Stomach smooth muscle (tissue), 2 donors: ENCODE measurements around the gene GNB2.
"Not testable (repeated sequence)": the region's sequence is repeated elsewhere in the genome, so short reads cannot be mapped to it uniquely, and the experiment has no call there.

Experiments used
- H3K27ac ChIP-seq: one replicate; pipeline ENCODE4 v1.7.0; 2013; ENCODE audit warnings: mild to moderate bottlenecking, low read length, inconsistent platforms
- H3K27me3 ChIP-seq, 2 donors: one replicate each; pipeline ENCODE4 v1.7.0; 2013; ENCODE audit warnings: low read length in 2 of 2; ENCODE audit not compliant: insufficient read depth in 2 of 2, control insufficient read depth in 1 of 2
- H3K36me3 ChIP-seq, 2 donors: one replicate each; pipeline ENCODE4 v1.7.0; 2013; ENCODE audit warnings: low read length in 2 of 2; ENCODE audit not compliant: control insufficient read depth in 2 of 2, insufficient read depth in 2 of 2
- H3K4me1 ChIP-seq: one replicate; pipeline ENCODE4 v1.7.0; 2013; ENCODE audit warnings: low read length; ENCODE audit not compliant: control insufficient read depth, insufficient read depth
- H3K4me3 ChIP-seq, 2 donors: one replicate each; pipeline ENCODE4 v1.7.0; 2013; ENCODE audit warnings: low read length in 2 of 2
- H3K9ac ChIP-seq, 2 donors: one replicate each; pipeline ENCODE4 v1.7.0; 2013; ENCODE audit warnings: low read length in 2 of 2, mild to moderate bottlenecking in 1 of 2
- H3K9me3 ChIP-seq, 2 donors: one replicate each; pipeline ENCODE4 v1.7.0; 2013; ENCODE audit warnings: low read length in 2 of 2; ENCODE audit not compliant: control insufficient read depth in 2 of 2
- donor health status: healthy.
- donor health status: Pancreatic carcinoma.

The GNB2 gene

DNA sequence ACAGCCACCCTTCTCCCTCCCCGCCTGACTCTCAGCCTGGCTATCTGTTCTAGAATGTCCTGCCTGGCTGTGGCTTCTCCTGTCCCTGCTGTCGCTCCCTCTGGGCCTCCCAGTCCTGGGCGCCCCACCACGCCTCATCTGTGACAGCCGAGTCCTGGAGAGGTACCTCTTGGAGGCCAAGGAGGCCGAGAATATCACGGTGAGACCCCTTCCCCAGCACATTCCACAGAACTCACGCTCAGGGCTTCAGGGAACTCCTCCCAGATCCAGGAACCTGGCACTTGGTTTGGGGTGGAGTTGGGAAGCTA, 47.9 kb downstream of the GNB2 start:
- no peak overlapping the region for H3K9ac ChIP-seq
- peaks cover 7% of the 10 kb centered on the region for H3K4me1 ChIP-seq
- H3K9me3 ChIP-seq = no peaks in the 10 kb centered on the region
- H3K27ac ChIP-seq = no peak overlapping the region
- H3K27me3 ChIP-seq = peaks cover 27 to 30% of the 10 kb centered on the region in 2 donors
- no peaks in the 10 kb centered on the region for H3K36me3 ChIP-seq
- H3K4me3 ChIP-seq = no peak overlapping the region

DNA sequence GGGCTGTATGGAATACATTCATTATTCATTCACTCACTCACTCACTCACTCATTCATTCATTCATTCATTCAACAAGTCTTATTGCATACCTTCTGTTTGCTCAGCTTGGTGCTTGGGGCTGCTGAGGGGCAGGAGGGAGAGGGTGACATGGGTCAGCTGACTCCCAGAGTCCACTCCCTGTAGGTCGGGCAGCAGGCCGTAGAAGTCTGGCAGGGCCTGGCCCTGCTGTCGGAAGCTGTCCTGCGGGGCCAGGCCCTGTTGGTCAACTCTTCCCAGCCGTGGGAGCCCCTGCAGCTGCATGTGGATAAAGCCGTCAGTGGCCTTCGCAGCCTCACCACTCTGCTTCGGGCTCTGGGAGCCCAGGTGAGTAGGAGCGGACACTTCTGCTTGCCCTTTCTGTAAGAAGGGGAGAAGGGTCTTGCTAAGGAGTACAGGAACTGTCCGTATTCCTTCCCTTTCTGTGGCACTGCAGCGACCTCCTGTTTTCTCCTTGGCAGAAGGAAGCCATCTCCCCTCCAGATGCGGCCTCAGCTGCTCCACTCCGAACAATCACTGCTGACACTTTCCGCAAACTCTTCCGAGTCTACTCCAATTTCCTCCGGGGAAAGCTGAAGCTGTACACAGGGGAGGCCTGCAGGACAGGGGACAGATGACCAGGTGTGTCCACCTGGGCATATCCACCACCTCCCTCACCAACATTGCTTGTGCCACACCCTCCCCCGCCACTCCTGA, 49.1 kb downstream of the GNB2 start:
- Histone ChIP-seq H3K9me3 (no peaks in the 10 kb centered on the region), H3K27me3 (peaks cover 27 to 33% of the 10 kb centered on the region in 2 donors), H3K36me3 (no peaks in the 10 kb centered on the region), H3K9ac (no peak overlapping the region), H3K4me3 (no peak overlapping the region), H3K4me1 (peaks cover 7% of the 10 kb centered on the region), H3K27ac (no peak overlapping the region)

DNA sequence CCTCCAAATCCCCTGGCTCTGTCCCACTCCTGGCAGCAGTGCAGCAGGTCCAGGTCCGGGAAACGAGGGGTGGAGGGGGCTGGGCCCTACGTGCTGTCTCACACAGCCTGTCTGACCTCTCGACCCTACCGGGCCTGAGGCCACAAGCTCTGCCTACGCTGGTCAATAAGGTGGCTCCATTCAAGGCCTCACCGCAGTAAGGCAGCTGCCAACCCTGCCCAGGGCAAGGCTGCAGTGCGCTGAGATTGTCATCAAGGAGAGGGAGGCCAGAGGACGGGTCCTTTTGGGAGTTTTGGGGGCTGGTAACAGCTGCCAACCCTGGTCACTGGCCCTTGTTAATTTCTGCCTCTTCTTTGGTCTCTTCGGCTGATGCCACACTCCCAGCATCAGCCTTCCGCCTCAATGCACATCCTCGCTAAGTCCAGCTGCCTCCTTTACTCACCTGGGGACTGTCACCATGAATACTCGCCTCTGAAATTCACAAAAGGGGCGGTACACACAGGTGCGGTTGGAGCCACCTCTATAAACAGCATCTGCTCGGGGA, 50.3 kb downstream of the GNB2 start:
- H3K27ac ChIP-seq = no peak overlapping the region
- no peaks in the 10 kb centered on the region for H3K36me3 ChIP-seq
- H3K9me3 ChIP-seq = no peaks in the 10 kb centered on the region
- peaks cover 7% of the 10 kb centered on the region for H3K4me1 ChIP-seq
- H3K27me3 ChIP-seq = peaks cover 27 to 35% of the 10 kb centered on the region in 2 donors
- H3K4me3 ChIP-seq = no peak overlapping the region
- no peak overlapping the region for H3K9ac ChIP-seq

DNA sequence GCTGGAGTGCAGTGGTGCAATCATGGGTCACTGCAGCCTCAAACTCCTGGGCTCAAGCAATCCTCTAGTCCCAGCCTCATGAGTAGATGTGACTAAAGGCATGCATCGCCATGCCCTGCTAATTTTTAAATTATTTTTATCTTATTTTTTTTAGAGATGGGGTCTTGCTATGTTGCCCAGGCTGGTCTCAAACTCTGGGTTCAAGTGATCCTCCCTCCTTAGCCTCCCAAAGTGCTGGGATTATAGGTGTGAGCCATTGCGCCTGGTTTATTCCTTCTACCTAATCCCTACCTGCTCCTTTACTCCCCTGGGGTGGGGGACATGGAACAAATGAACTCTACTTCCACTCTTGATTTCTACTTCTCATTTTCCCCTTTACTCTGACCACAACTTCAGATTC, 50.8 kb downstream of the GNB2 start:
- not testable (repeated sequence) for H3K4me3 ChIP-seq, H3K9ac ChIP-seq

DNA sequence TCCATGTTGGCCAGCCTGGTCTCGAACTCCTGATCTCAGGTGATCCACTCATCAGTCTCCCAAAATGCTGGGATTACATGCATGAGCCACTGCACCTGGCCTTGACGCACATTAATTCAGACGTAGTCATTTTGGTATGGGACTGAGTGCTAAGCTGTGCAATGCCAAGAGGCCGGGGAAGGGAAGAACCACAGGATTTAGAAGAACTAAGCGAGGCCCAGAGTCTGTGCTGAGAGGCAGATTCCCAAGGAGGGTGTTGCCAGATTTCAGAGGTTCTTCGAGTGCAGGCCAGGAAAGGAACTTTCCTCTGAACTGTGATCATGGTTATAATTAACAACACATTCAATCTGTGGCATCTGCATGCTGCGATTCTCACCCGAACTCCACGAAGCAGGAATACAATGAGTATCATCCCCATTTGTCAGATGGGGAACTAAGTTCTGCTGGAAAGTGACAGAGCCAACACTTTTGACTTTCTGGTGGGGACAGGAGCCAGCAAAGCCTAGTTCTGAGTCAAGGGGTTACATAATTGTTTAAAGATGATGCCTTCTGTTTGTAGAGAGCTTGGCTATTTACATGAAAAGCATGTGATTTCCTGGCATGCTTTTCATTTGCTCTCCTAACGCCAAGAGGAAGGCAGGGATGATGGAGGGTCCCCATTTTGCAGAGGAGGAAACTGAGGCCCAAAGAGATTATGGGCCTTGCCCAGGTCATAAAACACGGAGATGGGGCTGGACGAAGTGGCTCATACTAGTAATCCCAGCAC, 53.6 kb downstream of the GNB2 start:
- Histone ChIP-seq H3K9me3 (no peaks in the 10 kb centered on the region), H3K27ac (no peak overlapping the region), H3K27me3 (peaks cover 8 to 14% of the 10 kb centered on the region in 2 donors), H3K4me1 (no peaks in the 10 kb centered on the region), H3K4me3 (no peak overlapping the region), H3K9ac (peak overlapping the region in 1 of 2 donors; percentile 5), H3K36me3 (no peaks in the 10 kb centered on the region)

More for the DNA sequence above, 50.8 kb downstream of the GNB2 start:
- not testable (repeated sequence) for H3K9me3 ChIP-seq, H3K27ac ChIP-seq, H3K4me1 ChIP-seq, H3K36me3 ChIP-seq
- H3K27me3 ChIP-seq = peaks cover 27 to 35% of the 10 kb centered on the region in 2 donors

DNA sequence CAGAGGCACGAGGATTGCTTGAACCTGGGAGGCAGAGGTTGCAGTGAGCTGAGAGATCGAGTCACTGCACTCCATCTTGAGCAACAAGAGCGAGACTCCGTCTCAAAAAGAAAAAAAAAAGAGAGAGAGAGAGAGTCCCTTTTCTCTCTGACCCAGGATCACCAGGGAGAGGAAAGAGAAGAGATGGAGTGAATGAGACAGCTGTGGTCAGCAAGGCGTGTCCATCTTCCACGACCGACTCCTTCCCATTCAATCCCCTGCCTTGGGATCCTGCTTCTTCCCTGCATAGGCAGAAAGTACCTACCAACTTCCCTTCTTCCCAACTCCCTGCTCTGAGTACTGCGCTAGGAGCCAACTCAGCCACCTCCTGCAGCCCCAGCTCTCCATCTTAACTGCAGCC, 54.7 kb downstream of the GNB2 start:
- H3K27ac ChIP-seq = no peak overlapping the region
- peaks cover 8 to 11% of the 10 kb centered on the region in 2 donors for H3K27me3 ChIP-seq
- no peaks in the 10 kb centered on the region for H3K4me1 ChIP-seq
- H3K36me3 ChIP-seq = no peaks in the 10 kb centered on the region
- no peak overlapping the region for H3K4me3 ChIP-seq
- H3K9me3 ChIP-seq = no peaks in the 10 kb centered on the region
- H3K9ac ChIP-seq = no peak overlapping the region
